Kidney epithelial cell (primary cell): Measurements from ENCODE around the gene UNC79. TPM values are rescaled to one million over a fixed set of nuclear protein-coding genes. Genes with fewer than 3 reads are reported as not detected.

Source experiments
- DNase-seq: peaks from one replicate; pipeline ENCODE4 v3.0.0-alpha.2; 2010; ENCODE audit warnings: low read depth
- H3K27me3 ChIP-seq: 2 replicates; pipeline ENCODE4 v1.6.0; 2011; ENCODE audit warnings: low read length; ENCODE audit not compliant: control insufficient read depth, insufficient read depth
- H3K36me3 ChIP-seq: 2 replicates; pipeline ENCODE4 v1.5.1; 2011; ENCODE audit warnings: low read length; ENCODE audit not compliant: control insufficient read depth, insufficient read depth
- H3K4me3 ChIP-seq: 2 replicates; pipeline ENCODE4 v1.5.1; 2011; ENCODE audit warnings: low read depth, mild to moderate bottlenecking, control low read depth, low read length
- CTCF ChIP-seq: IDR thresholded peaks from 2 replicates; pipeline ENCODE4 v1.5.1; 2011; ENCODE audit warnings: mild to moderate bottlenecking, moderate library complexity, low read length, control low read depth, inconsistent platforms; ENCODE audit not compliant: insufficient read depth, poor library complexity, severe bottlenecking
- total RNA-seq: library from RNA; depleted of rRNA; stranded (reverse); fragments of >200 nt; gene quantifications from 2 replicates; pipeline ENCODE4 v1.2.3, GENCODE V29; 2015

Gene UNC79
- total RNA-seq, 1 donor from 2014 or later = 0.13 TPM

GRCh38 chr14:93675651-93676050, 244.9 kb downstream of the UNC79 start:
- Histone ChIP-seq H3K36me3 (no peaks in the 10 kb centered on the region), H3K27me3 (no peaks in the 10 kb centered on the region), H3K4me3 (no peak overlapping the region)
- TF ChIP-seq CTCF = no peak
- no peak for DNase-seq

DNA sequence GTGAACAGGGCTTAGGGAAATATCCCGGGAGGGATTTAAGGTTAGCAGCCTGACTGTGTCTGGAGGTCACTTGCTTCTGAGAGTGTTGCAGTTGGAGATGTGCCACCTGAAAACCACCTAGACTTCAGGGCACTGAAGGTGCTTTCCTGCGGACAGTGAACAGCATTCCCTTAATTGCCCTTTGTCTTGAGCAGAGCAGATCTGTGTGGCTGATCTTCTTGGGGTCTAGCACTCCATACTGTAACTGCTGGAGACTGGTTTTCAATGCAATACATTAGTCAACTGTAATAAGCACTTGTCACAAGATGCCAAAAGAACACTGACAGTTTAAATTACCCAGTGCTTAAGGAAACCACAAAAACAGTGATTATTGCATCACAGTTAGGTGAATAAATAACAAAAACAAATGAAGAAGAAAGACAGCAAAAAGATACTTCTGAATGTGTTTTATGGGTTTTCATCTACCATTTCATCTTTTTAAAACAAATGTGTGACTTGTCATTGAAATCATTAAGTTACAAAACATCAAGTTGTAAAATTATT, 245.7 kb downstream of the UNC79 start:
- no peak for DNase-seq
- Histone ChIP-seq H3K36me3 (no peaks in the 10 kb centered on the region), H3K27me3 (no peaks in the 10 kb centered on the region), H3K4me3 (no peak overlapping the region)
- TF ChIP-seq CTCF = no peak

- Histone ChIP-seq H3K27me3 (no peaks in the 10 kb centered on the region), H3K4me3 (no peak overlapping the region), H3K36me3 (no peaks in the 10 kb centered on the region)
- TF ChIP-seq CTCF = no peak
- DNase-seq = no peak
Observed at GRCh38 chr14:93682459-93682858, 251.7 kb downstream of the UNC79 start.

DNA sequence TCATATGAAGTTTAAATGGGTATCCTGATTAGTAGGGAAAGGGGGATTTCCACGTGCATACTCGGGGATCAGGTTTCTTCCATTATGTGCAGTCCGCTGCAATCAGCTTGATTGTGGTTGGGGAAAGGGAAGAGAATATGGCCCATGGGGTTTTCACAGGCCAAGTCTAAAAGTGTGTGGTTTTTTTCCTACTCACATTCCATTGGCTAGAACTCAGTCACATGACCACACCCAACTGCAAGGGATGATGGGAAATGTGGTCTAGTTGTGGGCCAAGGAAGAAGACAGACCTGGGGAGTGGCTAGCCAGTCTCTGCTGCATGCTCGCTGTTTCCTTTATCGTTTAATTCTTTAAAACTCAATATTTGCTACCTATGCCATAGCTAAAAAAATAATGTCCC, 252.5 kb downstream of the UNC79 start:
- no peak overlapping the region for H3K4me3 ChIP-seq
- no peaks in the 10 kb centered on the region for H3K27me3 ChIP-seq
- TF ChIP-seq CTCF = no peak
- H3K36me3 ChIP-seq = no peaks in the 10 kb centered on the region
- DNase-seq = no peak

- no peak for DNase-seq
- H3K36me3 ChIP-seq = no peaks in the 10 kb centered on the region
- no peak for TF ChIP-seq CTCF
- H3K27me3 ChIP-seq = no peaks in the 10 kb centered on the region
- H3K4me3 ChIP-seq = no peak overlapping the region
Observed at GRCh38 chr14:93685121-93685895, 254.6 kb downstream of the UNC79 start.

GRCh38 chr14:93686268-93686667, 255.5 kb downstream of the UNC79 start:
- no peak for TF ChIP-seq CTCF
- no peak for DNase-seq
- Histone ChIP-seq H3K36me3 (no peaks in the 10 kb centered on the region), H3K27me3 (no peaks in the 10 kb centered on the region), H3K4me3 (no peak overlapping the region)
